GM12878 (cell line): ENCODE data around the gene MBD5.

Experiments
- EGR1 ChIP-seq, 2 experiments: IDR thresholded peaks; 1 replicate in 1 of 2; 2 replicates in 1 of 2; pipeline ENCODE4 v1.6.1; 2011 to 2012; ENCODE audit warnings: low read depth in 2 of 2, low read length in 2 of 2, borderline replicate concordance in 1 of 2, mild to moderate bottlenecking in 1 of 2, moderate library complexity in 1 of 2
- EP300 ChIP-seq, 2 experiments: fragments of 150-350 bp in 1 of 2; IDR thresholded peaks; 2 replicates each; pipeline ENCODE4 v1.6.1; 2011 to 2012; ENCODE audit warnings: low read depth in 2 of 2, low read length in 2 of 2, borderline replicate concordance in 1 of 2, improper control_type of control experiment in 1 of 2, inconsistent platforms in 1 of 2; ENCODE audit not compliant: control insufficient read depth in 1 of 2
- SIN3A ChIP-seq: IDR thresholded peaks from 2 replicates; pipeline ENCODE4 v1.6.1; 2012; ENCODE audit warnings: low read depth, low read length, improper control_type of control experiment
- STAT1 ChIP-seq: fragments of 450-650 bp; conservative IDR thresholded peaks from 2 replicates; pipeline ENCODE4 v1.6.1; 2014; ENCODE audit warnings: antibody characterized with exemption, mild to moderate bottlenecking

- TF ChIP-seq STAT1, result no peak
- TF ChIP-seq SIN3A, result no peak
- no peak for TF ChIP-seq EP300 (IDR thresholded peaks at IDR 0.05; ENCODE audit: borderline replicate concordance in 1 of 2, control insufficient read depth in 1 of 2, low read depth in 2 of 2, low read length in 2 of 2)
- TF ChIP-seq EGR1 (IDR thresholded peaks at IDR 0.05; ENCODE audit: borderline replicate concordance in 1 of 2, low read depth in 2 of 2, low read length in 2 of 2), result no peak
Observed at GRCh38 chr2:148524519-148524919, 503.6 kb downstream of the MBD5 start.
